Bronchial epithelial cell (primary cell): ENCODE results near the gene LRRC45. TPM values are rescaled to one million over a fixed set of nuclear protein-coding genes. Genes with fewer than 3 reads are reported as not detected.

Experiments used
- DNase-seq: peaks from one replicate; pipeline ENCODE4 v3.0.0-alpha.2; 2010; ENCODE audit warnings: low read depth
- FAIRE-seq: peaks from 2 replicates; lab custom pipeline; 2011; peaks lifted over from hg19 to GRCh38; lab: Jason Lieb, UNC
- H3K27me3 ChIP-seq: 2 replicates; pipeline ENCODE4 v1.5.1; 2011; ENCODE audit warnings: low read length; ENCODE audit not compliant: control insufficient read depth, insufficient read depth
- H3K36me3 ChIP-seq: 2 replicates; pipeline ENCODE4 v1.5.1; 2011; ENCODE audit warnings: low read length; ENCODE audit not compliant: control insufficient read depth, insufficient read depth
- H3K4me3 ChIP-seq: 2 replicates; pipeline ENCODE4 v1.5.1; 2011; ENCODE audit warnings: mild to moderate bottlenecking, low read depth, low read length, control low read depth
- total RNA-seq: library from RNA; depleted of rRNA; stranded (reverse); fragments of >200 nt; gene quantifications from 2 replicates; pipeline ENCODE4 v1.2.1, GENCODE V29; 2014
- TF ChIP-seq, protein P1 (sequence below): IDR thresholded peaks from 2 replicates; pipeline ENCODE4 v1.5.1; 2011; ENCODE audit warnings: mild to moderate bottlenecking, moderate library complexity, low read length, control low read depth, inconsistent platforms; ENCODE audit not compliant: insufficient read depth, severe bottlenecking

Gene LRRC45
- total RNA-seq, 1 donor from 2014 or later, result 8.4 TPM

DNA sequence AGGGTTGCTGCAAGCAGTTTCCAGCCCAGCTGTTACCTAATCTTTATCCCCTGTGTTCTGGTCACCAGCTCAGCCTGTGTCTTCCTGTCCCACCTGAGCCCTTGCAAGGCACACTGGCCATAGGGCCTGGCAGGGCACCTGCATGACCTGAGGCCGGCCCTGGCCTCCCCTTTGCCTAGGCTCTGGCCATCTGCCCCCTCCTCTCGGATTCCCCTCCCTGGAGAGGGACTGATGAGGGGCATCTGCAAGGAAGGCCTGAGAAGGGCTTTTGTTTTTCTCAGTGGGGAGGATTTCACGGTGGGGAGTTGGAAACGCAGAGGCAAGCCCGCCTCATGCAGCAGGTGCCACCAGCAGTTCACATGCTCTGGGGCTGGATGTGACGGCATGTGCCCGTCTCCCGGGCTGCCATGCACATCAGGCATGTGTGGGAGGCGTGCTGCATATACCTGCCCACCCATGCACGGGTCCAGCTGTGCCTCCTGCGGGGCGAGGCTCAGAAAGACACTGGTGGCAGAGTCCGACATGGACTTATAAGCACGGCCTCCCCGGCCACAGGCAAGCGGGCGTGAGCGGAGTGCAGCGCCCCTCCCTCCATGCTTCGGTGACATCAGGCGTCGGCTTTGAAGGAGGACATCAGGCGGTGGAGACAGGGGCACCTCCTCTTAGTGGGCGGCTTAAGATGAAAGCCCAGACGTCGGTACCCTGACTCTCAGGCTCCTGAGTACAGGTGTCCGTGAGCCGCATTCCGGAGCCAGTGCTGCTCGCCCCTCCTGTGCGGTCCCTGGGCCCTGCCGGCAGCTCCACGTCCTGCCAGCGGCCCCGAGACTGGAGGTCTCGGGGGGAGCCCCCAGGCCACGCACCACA is 29.1 kb upstream of the LRRC45 start:
- Histone ChIP-seq H3K4me3 (no peak overlapping the region), H3K27me3 (no peaks in the 10 kb centered on the region), H3K36me3 (peaks cover 8% of the 10 kb centered on the region)
- FAIRE-seq (no peak), DNase-seq (no peak)
- TF ChIP-seq, protein P1, sequence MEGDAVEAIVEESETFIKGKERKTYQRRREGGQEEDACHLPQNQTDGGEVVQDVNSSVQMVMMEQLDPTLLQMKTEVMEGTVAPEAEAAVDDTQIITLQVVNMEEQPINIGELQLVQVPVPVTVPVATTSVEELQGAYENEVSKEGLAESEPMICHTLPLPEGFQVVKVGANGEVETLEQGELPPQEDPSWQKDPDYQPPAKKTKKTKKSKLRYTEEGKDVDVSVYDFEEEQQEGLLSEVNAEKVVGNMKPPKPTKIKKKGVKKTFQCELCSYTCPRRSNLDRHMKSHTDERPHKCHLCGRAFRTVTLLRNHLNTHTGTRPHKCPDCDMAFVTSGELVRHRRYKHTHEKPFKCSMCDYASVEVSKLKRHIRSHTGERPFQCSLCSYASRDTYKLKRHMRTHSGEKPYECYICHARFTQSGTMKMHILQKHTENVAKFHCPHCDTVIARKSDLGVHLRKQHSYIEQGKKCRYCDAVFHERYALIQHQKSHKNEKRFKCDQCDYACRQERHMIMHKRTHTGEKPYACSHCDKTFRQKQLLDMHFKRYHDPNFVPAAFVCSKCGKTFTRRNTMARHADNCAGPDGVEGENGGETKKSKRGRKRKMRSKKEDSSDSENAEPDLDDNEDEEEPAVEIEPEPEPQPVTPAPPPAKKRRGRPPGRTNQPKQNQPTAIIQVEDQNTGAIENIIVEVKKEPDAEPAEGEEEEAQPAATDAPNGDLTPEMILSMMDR, result no peak

DNA sequence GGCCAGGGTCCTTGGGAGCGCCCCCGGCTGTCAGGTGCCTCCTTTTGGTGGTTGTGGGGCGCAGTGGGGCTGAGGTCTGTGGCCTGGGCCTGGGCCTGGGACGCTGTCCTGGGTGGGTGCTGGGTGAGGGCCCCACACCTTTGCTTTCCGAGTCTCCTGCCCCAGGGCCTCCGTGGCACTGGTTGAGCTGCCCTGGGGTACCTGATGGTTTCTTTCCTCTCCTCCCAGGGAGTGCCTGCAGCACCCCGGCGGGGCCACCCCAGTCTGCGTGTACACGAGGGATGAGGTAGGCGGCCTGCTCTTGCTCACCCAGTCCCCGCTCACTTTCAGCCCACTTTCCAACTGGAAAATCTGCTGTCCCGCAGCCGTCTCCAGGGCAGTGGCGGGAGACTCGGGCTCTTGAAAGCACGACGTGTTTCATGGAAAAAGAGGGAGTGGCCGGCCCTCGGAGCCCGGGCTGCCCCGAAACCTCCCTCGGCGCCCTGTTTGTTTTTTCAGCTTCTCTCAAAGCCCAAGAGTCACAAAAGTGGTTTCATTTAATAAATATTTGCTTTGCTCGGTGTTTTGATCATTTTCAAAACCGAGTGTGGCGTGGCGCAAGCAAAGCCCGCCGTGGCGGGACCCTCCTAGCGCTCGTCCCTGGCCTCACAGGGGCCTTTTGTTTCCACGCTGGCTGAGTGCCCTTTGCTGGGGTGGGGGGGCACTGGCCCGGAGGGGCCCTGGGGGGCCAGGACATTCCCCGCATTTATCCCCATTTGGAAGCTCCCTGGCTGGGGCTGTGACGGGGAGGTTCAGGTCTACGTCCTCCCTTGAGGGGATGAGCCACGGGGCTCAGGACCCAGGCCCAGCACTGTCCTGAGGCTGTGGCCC is 28.3 kb upstream of the LRRC45 start:
- FAIRE-seq (no peak), DNase-seq (no peak)
- TF ChIP-seq, protein P1, result no peak
- peaks cover 8% of the 10 kb centered on the region for H3K36me3 ChIP-seq
- no peaks in the 10 kb centered on the region for H3K27me3 ChIP-seq
- no peak overlapping the region for H3K4me3 ChIP-seq

DNA sequence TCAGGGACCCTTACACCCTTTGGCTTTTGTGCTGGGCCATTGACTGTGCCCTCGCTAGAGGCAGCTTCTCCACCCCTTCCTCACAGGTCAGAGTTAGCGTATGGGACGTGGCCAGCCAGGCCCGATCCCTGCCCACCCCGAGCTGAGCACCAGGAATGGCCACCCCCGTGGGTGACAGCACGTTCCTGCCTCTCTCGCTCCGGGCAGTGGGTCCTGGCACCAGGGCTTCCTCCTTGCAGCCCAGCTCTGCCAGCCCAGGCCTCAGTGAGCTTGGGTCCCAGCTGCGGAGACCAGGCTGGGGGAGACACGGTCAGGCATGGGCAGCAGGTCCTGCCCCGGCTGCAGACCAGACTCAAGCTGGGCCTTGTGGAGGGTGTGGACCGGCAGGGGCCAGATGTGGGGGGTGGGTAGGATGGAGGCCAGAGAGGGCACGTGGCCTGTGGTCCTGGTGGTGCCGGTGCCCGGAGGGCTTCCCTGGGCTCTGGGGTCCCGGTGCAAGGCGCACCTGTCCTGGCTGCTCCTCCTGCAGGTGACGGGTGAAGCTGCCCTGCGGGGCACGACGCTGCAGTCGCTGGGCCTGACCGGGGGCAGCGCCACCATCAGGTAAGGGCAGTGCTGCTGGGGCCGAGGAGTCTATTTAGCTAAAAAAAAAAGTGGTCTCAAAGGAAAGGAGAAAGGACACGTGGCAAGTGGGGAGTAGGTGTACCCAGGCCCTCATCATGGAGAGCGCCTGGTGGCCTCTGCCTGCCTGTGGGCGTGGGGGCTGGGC is 27.5 kb upstream of the LRRC45 start:
- TF ChIP-seq, protein P1, result no peak
- DNase-seq (no peak), FAIRE-seq (no peak)
- no peak overlapping the region for H3K4me3 ChIP-seq
- no peaks in the 10 kb centered on the region for H3K27me3 ChIP-seq
- peaks cover 8% of the 10 kb centered on the region for H3K36me3 ChIP-seq

DNA sequence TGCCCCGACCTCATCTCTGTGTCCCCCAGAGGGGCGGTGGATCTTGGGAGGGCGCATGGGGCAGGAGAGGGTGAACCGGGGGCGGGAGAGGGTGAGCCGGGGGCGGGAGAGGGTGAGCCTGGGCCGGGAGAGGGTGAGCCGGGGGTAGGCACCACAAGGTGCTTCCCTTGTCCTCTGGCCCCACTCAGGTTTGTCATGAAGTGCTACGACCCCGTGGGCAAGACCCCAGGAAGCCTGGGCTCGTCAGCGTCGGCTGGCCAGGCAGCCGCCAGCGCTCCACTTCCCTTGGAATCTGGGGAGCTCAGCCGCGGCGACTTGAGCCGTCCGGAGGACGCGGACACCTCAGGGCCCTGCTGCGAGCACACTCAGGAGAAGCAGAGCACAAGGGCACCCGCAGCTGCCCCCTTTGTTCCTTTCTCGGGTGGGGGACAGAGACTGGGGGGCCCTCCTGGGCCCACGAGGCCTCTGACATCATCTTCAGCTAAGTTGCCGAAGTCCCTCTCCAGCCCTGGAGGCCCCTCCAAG is 26.8 kb upstream of the LRRC45 start:
- TF ChIP-seq, protein P1, result no peak
- no peak for DNase-seq
- no peak overlapping the region for H3K4me3 ChIP-seq
- peaks cover 8% of the 10 kb centered on the region for H3K36me3 ChIP-seq
- no peak for FAIRE-seq
- H3K27me3 ChIP-seq, result no peaks in the 10 kb centered on the region

DNA sequence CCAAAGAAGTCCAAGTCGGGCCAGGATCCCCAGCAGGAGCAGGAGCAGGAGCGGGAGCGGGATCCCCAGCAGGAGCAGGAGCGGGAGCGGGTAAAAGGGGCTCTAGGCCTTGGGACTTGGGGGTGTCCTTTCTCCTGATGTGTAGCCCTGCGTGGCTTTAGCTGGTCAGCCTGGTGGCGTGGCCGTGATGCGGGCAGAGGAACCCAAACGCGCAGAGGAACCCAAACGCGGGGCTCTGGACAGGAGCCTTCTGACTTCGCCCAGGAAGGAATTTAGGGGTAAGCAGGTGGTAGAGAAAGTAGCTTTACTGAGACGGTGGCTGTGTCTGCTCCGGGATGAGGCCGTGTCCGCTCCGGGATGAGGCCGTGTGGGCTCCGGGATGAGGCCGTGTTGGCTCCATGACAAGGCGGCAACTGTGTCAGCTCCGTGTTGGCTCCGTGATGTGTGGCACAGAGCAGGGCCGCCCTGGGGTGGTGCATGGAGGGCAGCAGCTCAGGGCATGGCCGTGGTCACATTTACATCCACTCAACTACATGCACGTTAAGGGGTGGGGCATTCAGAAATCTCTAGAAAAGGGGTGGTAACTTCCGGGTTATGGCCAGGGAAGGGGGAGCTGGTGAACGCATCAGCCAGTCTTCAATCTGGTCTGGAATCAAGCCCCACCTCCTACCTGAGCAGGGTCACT is 26.2 kb upstream of the LRRC45 start:
- FAIRE-seq (no peak), DNase-seq (no peak)
- Histone ChIP-seq H3K27me3 (no peaks in the 10 kb centered on the region), H3K36me3 (peaks cover 8% of the 10 kb centered on the region), H3K4me3 (no peak overlapping the region)
- TF ChIP-seq, protein P1, result no peak
